Esophagus squamous epithelium (tissue), 4 donors: ENCODE results near the gene NPPC.

ENCODE experiments used
- POLR2A ChIP-seq, 4 donors: fragments of 450-650 bp; IDR thresholded peaks; one replicate each; pipeline ENCODE4 v1.6.1; 2017; ENCODE audit warnings: antibody characterized with exemption in 4 of 4, mild to moderate bottlenecking in 4 of 4, moderate library complexity in 3 of 4
- TF ChIP-seq, protein P1 (sequence below), 6 experiments: fragments of 450-650 bp in 4 of 6; fragments of 200-600 bp in 2 of 6; sonication (generic) in 2 of 6; IDR thresholded peaks; one replicate each; pipeline ENCODE4 v1.5.1; 2016 to 2019; ENCODE audit warnings: antibody characterized with exemption in 6 of 6, mild to moderate bottlenecking in 4 of 6, moderate library complexity in 4 of 6

DNA sequence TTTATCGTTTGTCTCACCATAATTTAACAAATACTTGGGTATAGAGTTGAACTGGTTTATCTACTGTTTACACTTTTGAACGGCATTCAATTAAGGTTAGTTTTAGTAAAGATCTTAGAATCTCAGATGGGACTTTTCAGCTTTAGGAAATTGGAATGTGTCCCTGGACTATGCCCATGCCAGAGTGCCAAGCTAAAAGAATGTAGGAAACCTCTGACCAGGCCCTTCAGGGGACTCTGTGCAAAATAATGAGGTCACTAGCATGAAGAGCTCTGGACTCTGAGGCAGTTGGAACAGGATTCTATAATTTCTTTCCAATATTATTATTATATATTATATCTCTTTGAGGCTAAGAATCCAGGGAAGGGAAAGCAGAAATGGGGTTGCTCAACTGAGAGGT is 48.8 kb upstream of the NPPC start:
- TF ChIP-seq, protein P1, sequence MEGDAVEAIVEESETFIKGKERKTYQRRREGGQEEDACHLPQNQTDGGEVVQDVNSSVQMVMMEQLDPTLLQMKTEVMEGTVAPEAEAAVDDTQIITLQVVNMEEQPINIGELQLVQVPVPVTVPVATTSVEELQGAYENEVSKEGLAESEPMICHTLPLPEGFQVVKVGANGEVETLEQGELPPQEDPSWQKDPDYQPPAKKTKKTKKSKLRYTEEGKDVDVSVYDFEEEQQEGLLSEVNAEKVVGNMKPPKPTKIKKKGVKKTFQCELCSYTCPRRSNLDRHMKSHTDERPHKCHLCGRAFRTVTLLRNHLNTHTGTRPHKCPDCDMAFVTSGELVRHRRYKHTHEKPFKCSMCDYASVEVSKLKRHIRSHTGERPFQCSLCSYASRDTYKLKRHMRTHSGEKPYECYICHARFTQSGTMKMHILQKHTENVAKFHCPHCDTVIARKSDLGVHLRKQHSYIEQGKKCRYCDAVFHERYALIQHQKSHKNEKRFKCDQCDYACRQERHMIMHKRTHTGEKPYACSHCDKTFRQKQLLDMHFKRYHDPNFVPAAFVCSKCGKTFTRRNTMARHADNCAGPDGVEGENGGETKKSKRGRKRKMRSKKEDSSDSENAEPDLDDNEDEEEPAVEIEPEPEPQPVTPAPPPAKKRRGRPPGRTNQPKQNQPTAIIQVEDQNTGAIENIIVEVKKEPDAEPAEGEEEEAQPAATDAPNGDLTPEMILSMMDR (IDR thresholded peaks at IDR 0.05): no peak
- no peak for TF ChIP-seq POLR2A (IDR thresholded peaks at IDR 0.05)
